ENCODE measurements around the gene RTN4.

RTN4 gene

GRCh38 chr2:54967759-54968365 lies 82.4 kb downstream of the RTN4 start:
- no peak overlapping the region for H3K4me3 ChIP-seq (replicated peaks; ENCODE audit: low read depth, low read length)
- H3K36me3 ChIP-seq (ENCODE audit: control insufficient read depth, insufficient read depth, low read length), result no peaks in the 10 kb centered on the region; the same call in none of the 2 replicates
- TF ChIP-seq CTCF (IDR thresholded peaks at IDR 0.05; ENCODE audit: insufficient read depth, low read length, poor library complexity, severe bottlenecking), result no peak
- H3K27me3 ChIP-seq (replicated peaks; ENCODE audit: control insufficient read depth, insufficient read depth, low read length), result no peaks in the 10 kb centered on the region
- DNase-seq (ENCODE audit: extremely low read depth, insufficient read length), result no peak

- TF ChIP-seq CTCF (IDR thresholded peaks at IDR 0.05; ENCODE audit: insufficient read depth, low read length, poor library complexity, severe bottlenecking), result no peak
- DNase-seq (ENCODE audit: extremely low read depth, insufficient read length), result no peak
- no peak overlapping the region for H3K4me3 ChIP-seq (replicated peaks; ENCODE audit: low read depth, low read length)
- H3K36me3 ChIP-seq (ENCODE audit: control insufficient read depth, insufficient read depth, low read length), result no peaks in the 10 kb centered on the region; the same call in none of the 2 replicates
- H3K27me3 ChIP-seq (replicated peaks; ENCODE audit: control insufficient read depth, insufficient read depth, low read length), result no peaks in the 10 kb centered on the region
Observed at GRCh38 chr2:54967269-54967668, 83.0 kb downstream of the RTN4 start.

- H3K36me3 ChIP-seq (ENCODE audit: control insufficient read depth, insufficient read depth, low read length), result no peaks in the 10 kb centered on the region; the same call in none of the 2 replicates
- no peaks in the 10 kb centered on the region for H3K27me3 ChIP-seq (replicated peaks; ENCODE audit: control insufficient read depth, insufficient read depth, low read length)
- no peak overlapping the region for H3K4me3 ChIP-seq (replicated peaks; ENCODE audit: low read depth, low read length)
- no peak for TF ChIP-seq CTCF (IDR thresholded peaks at IDR 0.05; ENCODE audit: insufficient read depth, low read length, poor library complexity, severe bottlenecking)
- DNase-seq (ENCODE audit: extremely low read depth, insufficient read length), result no peak
Observed at GRCh38 chr2:54966837-54967236, 83.4 kb downstream of the RTN4 start.

GRCh38 chr2:54966165-54966832 lies 84.0 kb downstream of the RTN4 start:
- no peaks in the 10 kb centered on the region; the same call in none of the 2 replicates for H3K36me3 ChIP-seq (ENCODE audit: control insufficient read depth, insufficient read depth, low read length)
- TF ChIP-seq CTCF (IDR thresholded peaks at IDR 0.05; ENCODE audit: insufficient read depth, low read length, poor library complexity, severe bottlenecking), result no peak
- no peak for DNase-seq (ENCODE audit: extremely low read depth, insufficient read length)
- no peak overlapping the region for H3K4me3 ChIP-seq (replicated peaks; ENCODE audit: low read depth, low read length)
- no peaks in the 10 kb centered on the region for H3K27me3 ChIP-seq (replicated peaks; ENCODE audit: control insufficient read depth, insufficient read depth, low read length)

- no peaks in the 10 kb centered on the region for H3K27me3 ChIP-seq (replicated peaks; ENCODE audit: control insufficient read depth, insufficient read depth, low read length)
- DNase-seq (ENCODE audit: extremely low read depth, insufficient read length), result no peak
- no peak for TF ChIP-seq CTCF (IDR thresholded peaks at IDR 0.05; ENCODE audit: insufficient read depth, low read length, poor library complexity, severe bottlenecking)
- no peaks in the 10 kb centered on the region; the same call in none of the 2 replicates for H3K36me3 ChIP-seq (ENCODE audit: control insufficient read depth, insufficient read depth, low read length)
- no peak overlapping the region for H3K4me3 ChIP-seq (replicated peaks; ENCODE audit: low read depth, low read length)
Observed at GRCh38 chr2:54965425-54965824, 84.8 kb downstream of the RTN4 start.

All from GM06990 (cell line).